ENCODE data around the gene SH3GLB2.

The SH3GLB2 gene

DNA sequence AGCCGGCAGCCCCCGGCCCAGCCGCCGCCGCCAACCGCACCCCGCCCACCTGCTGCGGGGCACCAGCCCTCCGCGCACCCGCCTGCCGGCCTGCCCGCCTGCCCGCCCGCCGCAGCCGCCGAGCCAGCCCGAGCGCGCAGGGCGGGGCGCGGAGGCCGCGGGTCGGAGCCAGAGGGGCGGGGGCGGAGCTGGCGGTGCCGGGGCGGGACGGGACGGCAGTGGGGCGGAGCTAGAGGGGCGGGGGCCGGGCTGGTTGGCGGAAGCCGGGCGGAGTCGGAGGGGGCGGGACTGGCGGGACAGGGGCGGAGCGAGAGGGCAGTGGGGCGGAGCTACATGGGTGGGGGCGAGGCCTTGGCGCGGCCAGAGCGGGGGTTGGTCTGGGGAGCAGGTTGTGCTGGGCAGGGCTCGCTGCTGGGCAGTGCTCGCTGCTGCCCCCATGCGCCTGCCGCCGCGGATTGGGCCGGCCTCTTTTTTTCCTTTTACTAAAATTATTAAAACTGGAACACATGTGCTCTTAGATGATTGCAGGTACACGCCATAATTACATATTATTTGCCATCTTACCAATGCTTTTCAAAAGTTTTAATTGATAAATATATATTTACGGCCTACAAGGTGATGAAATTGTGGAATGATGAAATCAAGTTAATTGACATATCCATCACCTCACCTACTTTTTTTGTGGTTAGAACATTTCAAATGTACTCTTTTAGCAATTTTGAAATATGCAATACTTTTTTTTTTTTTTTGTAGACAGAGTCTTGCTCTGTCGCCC, at the start of gene SH3GLB2:
TSS of gene SH3GLB2 (minus strand) at position 140 of the 775 bp plus-strand sequence. CDS start 177 bp downstream, outside the sequence.
- Histone ChIP-seq H3K36me3 (ENCODE audit: control insufficient read depth, insufficient read depth, low read length, severe bottlenecking) (no peaks in the 10 kb centered on the region), H3K4me1 (ENCODE audit: control insufficient read depth, insufficient read depth, low read length) (peaks cover 22% of the 10 kb centered on the region), H3K4me3 (ENCODE audit: low read length) (peak within 1 kb of the TSS; percentile 84), H3K27me3 (replicated peaks; ENCODE audit: control insufficient read depth, insufficient read depth, low read length) (no peaks in the 10 kb centered on the region), H3K9me3 (ENCODE audit: control insufficient read depth, low read length) (no peaks in the 10 kb centered on the region), H3K9ac (ENCODE audit: low read length) (peak within 1 kb of the TSS; percentile 83)
- DNase-seq (ENCODE audit: low read depth) = peak; percentile 98

DNA sequence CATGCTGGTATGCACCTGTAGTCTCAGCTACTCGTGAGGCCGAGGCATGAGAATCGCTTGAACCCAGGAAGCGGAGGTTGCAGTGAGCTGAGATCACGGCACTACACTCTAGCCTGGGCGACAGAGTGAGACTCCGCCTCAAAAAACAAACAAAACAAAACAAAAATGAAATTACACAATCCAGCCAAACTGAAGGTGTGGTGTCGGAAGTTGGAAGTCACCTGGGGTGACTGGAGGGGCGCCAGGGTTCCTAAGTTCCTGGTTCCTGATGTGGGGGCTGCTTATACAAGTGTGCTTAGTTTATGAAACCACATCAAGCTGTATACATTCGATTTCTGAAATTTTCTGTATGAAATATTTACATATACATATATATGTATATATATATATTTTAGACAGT, 49.1 kb upstream of the SH3GLB2 start:
- Histone ChIP-seq H3K9ac (ENCODE audit: low read length) (no peak overlapping the region), H3K27me3 (replicated peaks; ENCODE audit: control insufficient read depth, insufficient read depth, low read length) (no peaks in the 10 kb centered on the region), H3K4me3 (ENCODE audit: low read length) (no peak overlapping the region), H3K9me3 (ENCODE audit: control insufficient read depth, low read length) (no peaks in the 10 kb centered on the region), H3K4me1 (ENCODE audit: control insufficient read depth, insufficient read depth, low read length) (peaks cover 13% of the 10 kb centered on the region), H3K36me3 (ENCODE audit: control insufficient read depth, insufficient read depth, low read length, severe bottlenecking) (no peaks in the 10 kb centered on the region)
- DNase-seq (ENCODE audit: low read depth) = no peak

DNA sequence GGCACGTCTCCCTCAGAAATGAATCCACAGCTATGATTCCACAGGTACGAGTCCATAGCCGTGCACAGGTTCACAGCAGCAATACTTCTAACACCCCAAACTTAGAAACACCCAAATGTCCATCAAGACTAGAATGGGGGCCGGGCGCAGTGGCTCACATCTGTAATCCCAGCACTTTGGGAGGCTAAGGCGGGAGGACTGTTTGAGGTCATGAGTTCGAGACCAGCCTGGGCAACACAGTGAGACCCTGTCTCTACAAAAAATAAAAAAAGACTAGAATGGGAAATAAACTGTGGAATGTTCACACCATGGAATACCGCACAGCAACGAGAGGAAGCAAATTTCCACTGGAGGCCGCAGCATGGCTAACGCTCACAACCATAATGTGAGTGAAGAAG, 48.5 kb upstream of the SH3GLB2 start:
- Histone ChIP-seq H3K9me3 (ENCODE audit: control insufficient read depth, low read length) (no peaks in the 10 kb centered on the region), H3K9ac (ENCODE audit: low read length) (no peak overlapping the region), H3K27me3 (replicated peaks; ENCODE audit: control insufficient read depth, insufficient read depth, low read length) (no peaks in the 10 kb centered on the region), H3K4me3 (ENCODE audit: low read length) (no peak overlapping the region), H3K36me3 (ENCODE audit: control insufficient read depth, insufficient read depth, low read length, severe bottlenecking) (no peaks in the 10 kb centered on the region), H3K4me1 (ENCODE audit: control insufficient read depth, insufficient read depth, low read length) (peaks cover 7% of the 10 kb centered on the region)
- DNase-seq (ENCODE audit: low read depth) = no peak

DNA sequence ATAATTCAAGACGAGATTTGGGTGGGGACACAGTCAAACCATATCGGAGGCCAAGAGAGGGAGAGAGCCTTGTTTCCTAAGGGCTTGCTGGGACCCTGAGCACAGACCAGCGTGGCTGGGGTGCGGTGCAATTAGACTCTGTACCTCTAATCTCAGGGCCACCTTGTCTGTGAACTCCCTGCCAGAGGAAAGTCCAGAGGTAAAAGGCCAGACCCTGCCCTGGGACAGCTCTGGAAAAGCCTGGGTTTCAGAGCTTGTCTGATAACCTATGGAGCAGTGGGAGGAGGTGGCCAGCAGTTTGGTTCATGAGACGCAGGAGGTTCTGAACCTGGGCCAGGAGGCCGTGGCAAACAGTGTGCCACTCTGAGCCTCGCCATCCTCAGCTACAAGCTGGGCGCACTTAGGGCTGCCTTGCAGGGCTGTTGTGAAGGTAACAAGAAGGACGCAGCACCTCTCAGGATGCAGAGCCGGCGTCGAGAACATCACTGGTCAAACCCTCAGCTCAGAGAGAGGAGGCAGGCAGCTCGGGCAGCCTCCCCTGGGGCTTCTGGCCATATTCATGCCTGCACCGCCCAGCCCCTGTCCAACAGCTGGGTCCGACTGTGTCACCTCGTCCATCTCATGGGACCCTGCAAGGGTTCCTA, 48.0 kb upstream of the SH3GLB2 start:
- no peaks in the 10 kb centered on the region for H3K36me3 ChIP-seq (ENCODE audit: control insufficient read depth, insufficient read depth, low read length, severe bottlenecking)
- no peak overlapping the region for H3K4me3 ChIP-seq (ENCODE audit: low read length)
- H3K9ac ChIP-seq (ENCODE audit: low read length) = no peak overlapping the region
- H3K27me3 ChIP-seq (replicated peaks; ENCODE audit: control insufficient read depth, insufficient read depth, low read length) = no peaks in the 10 kb centered on the region
- no peak for DNase-seq (ENCODE audit: low read depth)
- peaks cover 5% of the 10 kb centered on the region for H3K4me1 ChIP-seq (ENCODE audit: control insufficient read depth, insufficient read depth, low read length)
- H3K9me3 ChIP-seq (ENCODE audit: control insufficient read depth, low read length) = no peaks in the 10 kb centered on the region

DNA sequence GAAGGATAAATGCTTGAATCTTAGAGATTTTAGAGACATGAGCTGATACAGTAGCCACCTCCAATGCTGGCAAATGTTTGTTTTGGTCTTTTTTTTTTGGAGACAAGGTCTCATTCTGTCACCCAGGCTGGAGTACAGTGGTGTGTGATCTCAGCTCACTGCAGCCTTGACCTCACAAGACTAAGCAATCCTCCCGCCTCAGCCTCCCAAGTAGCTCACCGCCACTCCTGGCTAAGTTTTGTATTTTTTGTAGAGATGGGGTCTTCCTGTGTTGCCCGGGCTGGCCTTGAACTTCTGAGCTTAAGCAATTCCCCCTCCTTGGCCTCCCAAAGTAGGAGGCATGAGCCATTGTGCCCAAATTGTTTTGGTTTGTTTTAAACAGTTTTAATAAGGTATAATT, 46.0 kb upstream of the SH3GLB2 start:
- Histone ChIP-seq H3K27me3 (replicated peaks; ENCODE audit: control insufficient read depth, insufficient read depth, low read length) (no peaks in the 10 kb centered on the region), H3K9me3 (ENCODE audit: control insufficient read depth, low read length) (no peaks in the 10 kb centered on the region), H3K9ac (ENCODE audit: low read length) (no peak overlapping the region), H3K36me3 (ENCODE audit: control insufficient read depth, insufficient read depth, low read length, severe bottlenecking) (peaks cover 4% of the 10 kb centered on the region), H3K4me1 (ENCODE audit: control insufficient read depth, insufficient read depth, low read length) (no peaks in the 10 kb centered on the region), H3K4me3 (ENCODE audit: low read length) (no peak overlapping the region)
- DNase-seq (ENCODE audit: low read depth) = no peak

DNA sequence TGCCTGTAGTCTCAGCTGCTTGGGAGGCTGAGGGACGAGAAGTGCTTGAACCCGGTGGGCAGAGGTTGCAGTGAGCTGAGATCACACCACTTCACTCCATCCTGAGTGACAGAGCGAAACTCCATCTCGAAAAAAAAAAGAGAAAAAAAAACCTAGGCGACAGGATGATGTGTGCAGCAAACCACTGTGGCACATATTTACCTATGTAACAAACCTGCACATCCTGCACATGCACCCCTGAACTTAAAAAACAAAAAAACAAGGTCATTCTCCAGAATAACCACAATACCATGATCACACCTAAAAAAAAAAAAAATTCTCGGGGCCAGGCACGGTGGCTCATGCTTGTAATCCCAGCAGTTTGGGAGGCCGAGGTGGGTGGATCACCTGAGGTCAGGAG, 45.3 kb upstream of the SH3GLB2 start:
- peaks cover 11% of the 10 kb centered on the region for H3K36me3 ChIP-seq (ENCODE audit: control insufficient read depth, insufficient read depth, low read length, severe bottlenecking)
- H3K27me3 ChIP-seq (replicated peaks; ENCODE audit: control insufficient read depth, insufficient read depth, low read length) = no peaks in the 10 kb centered on the region
- H3K4me1 ChIP-seq (ENCODE audit: control insufficient read depth, insufficient read depth, low read length) = no peaks in the 10 kb centered on the region
- H3K4me3 ChIP-seq (ENCODE audit: low read length) = no peak overlapping the region
- no peak for DNase-seq (ENCODE audit: low read depth)
- H3K9ac ChIP-seq (ENCODE audit: low read length) = no peak overlapping the region
- no peaks in the 10 kb centered on the region for H3K9me3 ChIP-seq (ENCODE audit: control insufficient read depth, low read length)

DNA sequence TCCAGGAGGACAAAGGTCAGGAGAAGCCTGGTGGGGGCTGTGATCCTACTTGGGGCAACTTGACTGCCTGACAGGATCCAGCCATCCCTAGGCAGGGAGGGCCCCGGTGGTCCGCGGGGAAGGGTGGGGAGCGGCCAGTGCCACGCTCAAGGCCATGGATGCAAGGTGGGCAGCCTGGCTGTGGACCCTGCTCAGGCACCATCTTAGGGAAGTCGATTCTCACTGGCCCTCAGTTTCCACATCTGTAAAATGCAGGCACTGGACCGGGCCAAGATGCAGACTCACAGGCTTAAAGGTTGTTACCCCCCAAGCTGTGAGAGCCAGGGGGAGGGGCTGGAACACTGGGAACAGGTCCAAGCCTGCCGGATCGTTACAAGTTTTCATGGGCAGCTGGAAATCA, 44.0 kb upstream of the SH3GLB2 start:
- H3K27me3 ChIP-seq (replicated peaks; ENCODE audit: control insufficient read depth, insufficient read depth, low read length) = no peaks in the 10 kb centered on the region

DNA sequence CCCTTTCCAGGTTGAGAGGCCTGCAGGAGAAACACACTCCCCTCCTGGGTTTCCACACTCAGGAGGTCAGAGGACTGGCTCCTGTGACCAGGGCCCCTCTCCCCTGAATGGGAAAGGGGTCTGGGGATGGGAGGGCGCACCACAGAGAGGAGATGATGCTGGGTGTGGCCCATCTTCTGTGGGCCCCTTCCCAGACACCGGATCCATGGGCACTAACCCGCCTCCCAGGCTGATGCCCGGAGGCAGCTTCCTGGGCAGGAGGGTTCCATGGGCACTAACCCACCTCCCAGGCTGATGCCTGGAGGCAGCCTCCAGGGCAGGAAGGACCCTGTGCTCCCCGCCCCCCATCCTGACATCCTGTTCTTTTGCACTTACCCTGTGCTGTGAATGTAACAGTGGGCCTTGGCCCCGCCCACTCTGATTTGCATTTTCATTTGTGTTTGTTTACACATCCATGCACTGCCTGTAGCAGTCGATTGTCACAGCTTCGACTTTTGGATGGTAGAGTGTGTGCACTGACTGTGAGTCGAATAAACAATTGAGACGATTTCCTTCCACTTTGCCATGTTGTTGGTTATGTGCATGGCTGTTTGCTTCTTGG, 43.5 kb upstream of the SH3GLB2 start:
- Histone ChIP-seq H3K36me3 (ENCODE audit: control insufficient read depth, insufficient read depth, low read length, severe bottlenecking) (peaks cover 24% of the 10 kb centered on the region), H3K9ac (ENCODE audit: low read length) (no peak overlapping the region), H3K4me1 (ENCODE audit: control insufficient read depth, insufficient read depth, low read length) (no peaks in the 10 kb centered on the region), H3K27me3 (replicated peaks; ENCODE audit: control insufficient read depth, insufficient read depth, low read length) (no peaks in the 10 kb centered on the region), H3K9me3 (ENCODE audit: control insufficient read depth, low read length) (no peaks in the 10 kb centered on the region), H3K4me3 (ENCODE audit: low read length) (no peak overlapping the region)
- DNase-seq (ENCODE audit: low read depth) = no peak

More for the DNA sequence above, 44.0 kb upstream of the SH3GLB2 start:
- Histone ChIP-seq H3K9ac (ENCODE audit: low read length) (no peak overlapping the region), H3K4me3 (ENCODE audit: low read length) (no peak overlapping the region), H3K4me1 (ENCODE audit: control insufficient read depth, insufficient read depth, low read length) (no peaks in the 10 kb centered on the region), H3K36me3 (ENCODE audit: control insufficient read depth, insufficient read depth, low read length, severe bottlenecking) (peaks cover 23% of the 10 kb centered on the region), H3K9me3 (ENCODE audit: control insufficient read depth, low read length) (no peaks in the 10 kb centered on the region)
- no peak for DNase-seq (ENCODE audit: low read depth)

DNA sequence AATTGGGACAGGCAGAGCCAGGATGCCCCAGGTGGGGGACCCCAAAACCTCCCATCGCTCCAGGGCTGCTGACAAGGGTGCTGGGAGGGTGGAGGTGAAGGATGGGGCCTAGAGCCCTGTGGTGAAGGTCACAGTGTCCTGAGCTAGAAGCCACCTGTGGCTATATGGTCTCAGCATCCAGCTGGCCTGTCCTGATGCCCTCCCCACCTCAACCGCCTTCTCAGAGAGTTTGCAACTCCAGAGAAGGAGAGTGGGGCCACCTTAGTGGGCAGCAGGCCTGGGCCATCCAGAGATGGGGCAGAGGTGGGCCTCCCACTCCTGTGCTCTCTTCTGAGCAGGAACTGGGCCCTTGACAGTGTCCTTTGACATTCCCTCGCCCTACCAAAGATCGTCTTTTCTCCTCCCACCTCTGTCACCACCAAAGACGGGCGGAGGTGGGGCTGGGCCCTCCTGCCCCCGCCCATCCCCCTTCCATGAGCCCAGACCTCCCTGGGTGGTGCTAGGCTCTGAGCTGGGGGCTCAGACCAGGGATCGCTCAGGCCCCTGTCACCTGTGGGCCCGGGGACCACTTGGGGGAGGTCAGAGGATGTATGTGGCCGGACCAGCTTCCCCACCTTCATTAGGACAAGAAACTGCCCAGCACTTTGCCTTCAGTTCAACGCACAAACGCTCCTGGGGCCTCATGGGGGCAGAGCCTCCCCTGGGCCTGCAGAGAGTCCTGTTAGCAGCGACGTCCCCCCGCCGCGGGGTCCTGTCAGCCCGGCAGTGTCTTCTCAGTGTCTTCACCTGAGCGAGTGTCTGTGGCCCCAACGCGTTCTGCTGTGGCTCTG, 42.8 kb upstream of the SH3GLB2 start:
- DNase-seq (ENCODE audit: low read depth) = no peak
- no peak overlapping the region for H3K9ac ChIP-seq (ENCODE audit: low read length)
- H3K9me3 ChIP-seq (ENCODE audit: control insufficient read depth, low read length) = no peaks in the 10 kb centered on the region

DNA sequence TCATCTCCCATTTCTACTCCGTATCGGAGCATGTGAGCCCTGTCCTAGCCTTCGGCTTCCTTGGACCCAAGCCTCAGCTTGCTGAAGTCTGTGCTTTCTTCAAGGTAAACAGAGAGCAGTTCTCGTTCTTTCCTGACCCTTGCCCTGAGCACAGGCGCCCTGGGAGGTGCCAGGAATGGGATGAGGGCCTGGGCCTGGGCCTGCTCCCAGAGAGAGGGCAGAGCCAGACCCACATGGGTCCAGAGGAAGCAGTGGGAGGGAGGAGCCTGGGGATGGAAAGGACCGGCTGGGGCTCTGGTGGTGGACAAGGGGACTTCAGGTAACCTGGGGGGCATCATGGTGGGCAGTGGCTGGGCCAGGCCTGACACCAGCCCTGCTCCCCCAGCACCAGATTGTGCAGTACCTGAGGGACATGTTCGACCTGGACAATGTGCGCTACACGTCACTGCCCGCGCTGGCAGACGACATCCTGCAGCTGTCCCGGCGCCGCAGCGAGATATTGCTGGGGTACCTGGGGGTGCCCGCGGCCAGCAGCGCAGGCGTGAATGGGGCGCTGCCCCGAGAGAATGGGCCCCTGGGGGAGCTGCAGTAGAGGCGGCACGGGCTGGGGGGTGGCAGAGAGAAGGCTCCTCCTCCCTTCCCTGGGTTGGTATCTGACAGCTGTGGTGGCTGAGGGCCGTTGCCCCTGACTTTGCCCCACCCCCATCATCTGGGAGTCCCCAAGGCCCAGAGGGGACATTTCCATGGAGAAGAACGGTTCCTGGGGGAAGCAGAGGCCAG, 41.9 kb upstream of the SH3GLB2 start:
- no peak for DNase-seq (ENCODE audit: low read depth)
- Histone ChIP-seq H3K36me3 (ENCODE audit: control insufficient read depth, insufficient read depth, low read length, severe bottlenecking) (peaks cover 32% of the 10 kb centered on the region), H3K4me3 (ENCODE audit: low read length) (no peak overlapping the region), H3K9ac (ENCODE audit: low read length) (no peak overlapping the region), H3K9me3 (ENCODE audit: control insufficient read depth, low read length) (no peaks in the 10 kb centered on the region), H3K27me3 (replicated peaks; ENCODE audit: control insufficient read depth, insufficient read depth, low read length) (no peaks in the 10 kb centered on the region), H3K4me1 (ENCODE audit: control insufficient read depth, insufficient read depth, low read length) (no peaks in the 10 kb centered on the region)

More for the DNA sequence above, 42.8 kb upstream of the SH3GLB2 start:
- H3K4me1 ChIP-seq (ENCODE audit: control insufficient read depth, insufficient read depth, low read length) = no peaks in the 10 kb centered on the region
- peaks cover 25% of the 10 kb centered on the region for H3K36me3 ChIP-seq (ENCODE audit: control insufficient read depth, insufficient read depth, low read length, severe bottlenecking)
- H3K4me3 ChIP-seq (ENCODE audit: low read length) = no peak overlapping the region
- no peaks in the 10 kb centered on the region for H3K27me3 ChIP-seq (replicated peaks; ENCODE audit: control insufficient read depth, insufficient read depth, low read length)

Data from adipocyte (in vitro differentiated cells).